OCI-LY1 (cell line): ENCODE data around the gene OLIG3.

Experiments
- H2AFZ ChIP-seq: fragments of 200-600 bp; sonication (generic), shearing (Covaris generic); 2 replicates; pipeline ENCODE4 v1.6.0; 2014; ENCODE audit warnings: antibody characterized with exemption, mild to moderate bottlenecking, low read length
- H3F3A ChIP-seq: fragments of 200-600 bp; sonication (generic), shearing (Covaris generic); 2 replicates; pipeline ENCODE4 v1.6.0; 2014; ENCODE audit warnings: mild to moderate bottlenecking, antibody characterized with exemption, low read length, moderate library complexity; ENCODE audit not compliant: insufficient read depth
- H3K27ac ChIP-seq: fragments of 200-600 bp; sonication (generic); 2 replicates; pipeline ENCODE4 v1.5.1; 2014; ENCODE audit warnings: low read length, mixed run types, mild to moderate bottlenecking, low read depth; ENCODE audit not compliant: poor library complexity, severe bottlenecking
- H3K27me3 ChIP-seq: fragments of 200-600 bp; sonication (generic); 2 replicates; pipeline ENCODE4 v1.6.0; 2014; ENCODE audit warnings: antibody characterized with exemption, mild to moderate bottlenecking, low read length, moderate library complexity; ENCODE audit not compliant: insufficient read depth
- H3K36me3 ChIP-seq: fragments of 200-600 bp; sonication (generic); 2 replicates; pipeline ENCODE4 v1.6.1; 2014; ENCODE audit warnings: mild to moderate bottlenecking, antibody characterized with exemption, low read length, moderate library complexity, mixed read lengths; ENCODE audit not compliant: insufficient read depth
- H3K4me1 ChIP-seq: fragments of 200-600 bp; sonication (generic); 2 replicates; pipeline ENCODE4 v1.5.1; 2014; ENCODE audit warnings: mild to moderate bottlenecking, low read length, moderate library complexity; ENCODE audit not compliant: insufficient read depth, severe bottlenecking
- H3K4me2 ChIP-seq: fragments of 200-600 bp; sonication (generic), shearing (Covaris generic); 2 replicates; pipeline ENCODE4 v1.6.1; 2014; ENCODE audit warnings: low read length
- H3K4me3 ChIP-seq: fragments of 200-600 bp; sonication (generic); 2 replicates; pipeline ENCODE4 v1.5.1; 2014; ENCODE audit warnings: low read length, low read depth, mild to moderate bottlenecking, mixed read lengths; ENCODE audit not compliant: poor library complexity, severe bottlenecking
- H3K79me2 ChIP-seq: fragments of 200-600 bp; shearing (Covaris generic); 2 replicates; pipeline ENCODE4 v1.6.1; 2016; ENCODE audit warnings: mixed run types, low read length, mixed read lengths; ENCODE audit not compliant: insufficient read depth
- H3K9ac ChIP-seq: fragments of 200-600 bp; sonication (generic), shearing (Covaris generic); 2 replicates; pipeline ENCODE4 v1.6.1; 2014; ENCODE audit warnings: mild to moderate bottlenecking, low read length, mixed read lengths
- H3K9me2 ChIP-seq: fragments of 200-600 bp; sonication (generic), shearing (Covaris generic); 2 replicates; pipeline ENCODE4 v1.6.1; 2014; ENCODE audit warnings: low read depth, mild to moderate bottlenecking, low read length, mixed read lengths
- H3K9me3 ChIP-seq: fragments of 200-600 bp; shearing (Covaris generic); 2 replicates; pipeline ENCODE4 v1.6.1; 2014; ENCODE audit warnings: low read length, mixed read lengths
- H4K20me1 ChIP-seq: fragments of 200-600 bp; sonication (generic), shearing (Covaris generic); 2 replicates; pipeline ENCODE4 v1.6.0; 2016; ENCODE audit warnings: mild to moderate bottlenecking, low read length; ENCODE audit not compliant: insufficient read depth
- CTCF ChIP-seq: fragments of 200-600 bp; sonication (generic), shearing (Covaris generic); IDR thresholded peaks from 2 replicates; pipeline ENCODE4 v1.5.1; 2017; ENCODE audit warnings: mild to moderate bottlenecking, antibody characterized with exemption, low read length, moderate library complexity, mixed read lengths
- EZH2 ChIP-seq: fragments of 200-600 bp; sonication (generic), shearing (Covaris generic); IDR thresholded peaks from 2 replicates; pipeline ENCODE4 v1.8.0; 2017; ENCODE audit warnings: borderline replicate concordance, mixed run types, mild to moderate bottlenecking, antibody characterized with exemption, low read length, moderate library complexity, mixed read lengths

Gene OLIG3

GRCh38 chr6:137495703-137496336 lies 1.6 kb upstream of the OLIG3 start:
- H3K27ac ChIP-seq: no peak overlapping the region
- TF ChIP-seq EZH2 (no peak), CTCF (no peak)
- H3F3A ChIP-seq: no peaks in the 10 kb centered on the region
- no peaks in the 10 kb centered on the region for H3K4me1 ChIP-seq
- H3K9me2 ChIP-seq: no peaks in the 10 kb centered on the region
- no peak overlapping the region for H3K4me3 ChIP-seq
- no peaks in the 10 kb centered on the region for H4K20me1 ChIP-seq
- no peaks in the 10 kb centered on the region for H3K27me3 ChIP-seq
- no peak overlapping the region for H3K4me2 ChIP-seq
- H3K9ac ChIP-seq: no peak overlapping the region
- H3K79me2 ChIP-seq: no peaks in the 10 kb centered on the region
- H3K36me3 ChIP-seq: no peaks in the 10 kb centered on the region
- no peak overlapping the region for H2AFZ ChIP-seq
- H3K9me3 ChIP-seq: no peaks in the 10 kb centered on the region

GRCh38 chr6:137494988-137495702 lies 951 bp upstream of the OLIG3 start:
- H3F3A ChIP-seq: no peaks in the 10 kb centered on the region
- no peak overlapping the region for H3K4me2 ChIP-seq
- no peaks in the 10 kb centered on the region for H3K4me1 ChIP-seq
- no peaks in the 10 kb centered on the region for H4K20me1 ChIP-seq
- H3K4me3 ChIP-seq: no peak overlapping the region
- TF ChIP-seq CTCF: no peak
- no peak for TF ChIP-seq EZH2
- no peaks in the 10 kb centered on the region for H3K9me2 ChIP-seq
- no peak overlapping the region for H2AFZ ChIP-seq
- no peaks in the 10 kb centered on the region for H3K36me3 ChIP-seq
- no peak overlapping the region for H3K27ac ChIP-seq
- no peaks in the 10 kb centered on the region for H3K27me3 ChIP-seq
- no peak overlapping the region for H3K9ac ChIP-seq
- H3K79me2 ChIP-seq: no peaks in the 10 kb centered on the region
- H3K9me3 ChIP-seq: no peaks in the 10 kb centered on the region

GRCh38 chr6:137493218-137494038 lies 766 bp downstream of the OLIG3 start:
- H3K36me3 ChIP-seq: no peaks in the 10 kb centered on the region
- H3K27ac ChIP-seq: no peak overlapping the region
- no peak overlapping the region for H3K4me2 ChIP-seq
- no peaks in the 10 kb centered on the region for H3K27me3 ChIP-seq
- H2AFZ ChIP-seq: no peak overlapping the region
- H3K9me3 ChIP-seq: no peaks in the 10 kb centered on the region
- H3K9me2 ChIP-seq: no peaks in the 10 kb centered on the region
- H4K20me1 ChIP-seq: no peaks in the 10 kb centered on the region
- no peak for TF ChIP-seq EZH2
- no peak for TF ChIP-seq CTCF
- no peaks in the 10 kb centered on the region for H3K4me1 ChIP-seq
- H3K4me3 ChIP-seq: no peak overlapping the region
- no peak overlapping the region for H3K9ac ChIP-seq
- H3K79me2 ChIP-seq: no peaks in the 10 kb centered on the region
- no peaks in the 10 kb centered on the region for H3F3A ChIP-seq
